ENCODE data around the gene SARDH. TPM values are rescaled to one million over a fixed set of nuclear protein-coding genes. Genes with fewer than 3 reads are reported as not detected.

The SARDH gene
- total RNA-seq, 1 experiment from 2014 or later: 5.3 TPM

DNA sequence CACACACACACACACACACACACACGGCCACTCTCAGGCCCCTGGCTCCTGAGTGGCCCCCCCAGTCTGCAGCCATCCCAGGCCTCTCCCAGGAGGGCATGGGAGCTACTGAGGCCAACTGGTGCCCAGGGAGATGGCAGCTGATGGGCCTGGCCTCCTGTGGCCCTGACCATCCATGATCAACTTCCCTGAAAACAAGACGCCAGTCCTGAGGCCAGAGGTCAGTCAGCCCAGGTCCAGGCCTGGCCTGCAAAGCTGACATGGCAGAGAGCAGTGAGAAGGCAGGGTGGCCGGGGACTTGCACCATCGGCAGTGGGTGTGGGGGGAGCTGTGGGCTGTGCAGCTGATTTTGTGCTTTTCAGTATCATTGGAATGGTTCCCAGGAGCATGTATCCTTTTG is 47.0 kb downstream of the SARDH start:
- Mint-ChIP-seq H3K4me3 (no peak overlapping the region), H3K27me3 (ENCODE audit: low read depth) (no peaks in the 10 kb centered on the region; the same call in 1 of the 2 replicates), H3K27ac (peak overlapping the region in 2 of 3 experiments; percentile 70 to 78; a peak in 2 of 7 replicates), H3K36me3 (ENCODE audit: insufficient read depth in 1 of 3, low read depth in 3 of 3) (no peaks in the 10 kb centered on the region; a peak in 1 of 7 replicates), H3K9me3 (no peaks in the 10 kb centered on the region), H3K4me1 (peaks cover 3 to 8% of the 10 kb centered on the region in 2 experiments; a peak in 2 of 4 replicates)
- Histone ChIP-seq H4K8ac (replicated peaks; ENCODE audit: insufficient read length, low read depth, low read length) (no peak overlapping the region), H3K4me2 (ENCODE audit: insufficient read depth, insufficient read length, low read length) (no peak overlapping the region), H3T11ph (ENCODE audit: low read length) (no peak overlapping the region), H2BK20ac (ENCODE audit: low read depth, low read length, poor library complexity, severe bottlenecking) (no peak overlapping the region), H3K4me1 (ENCODE audit: insufficient read depth, low read length) (no peaks in the 10 kb centered on the region), H3K27me3 (ENCODE audit: insufficient read depth, low read length) (no peaks in the 10 kb centered on the region), H3K4ac (ENCODE audit: low read depth, low read length) (no peak overlapping the region), H4K5ac (ENCODE audit: insufficient read length, low read depth, low read length) (no peak overlapping the region), H3K79me1 (ENCODE audit: insufficient read depth, low read depth, low read length, poor library complexity, severe bottlenecking) (no peaks in the 10 kb centered on the region), H3K23me2 (ENCODE audit: insufficient read length, low read depth, low read length, poor library complexity, severe bottlenecking) (peaks cover 5% of the 10 kb centered on the region), H3K27ac (ENCODE audit: insufficient read length, low read depth, low read length) (no peak overlapping the region), H4K20me1 (ENCODE audit: control insufficient read depth, insufficient read depth, insufficient read length) (peaks cover 2% of the 10 kb centered on the region), H2BK120ac (ENCODE audit: low read depth, low read length, poor library complexity, severe bottlenecking) (no peak overlapping the region), H2AFZ (ENCODE audit: low read length) (no peak overlapping the region), H3K79me2 (ENCODE audit: insufficient read depth, low read length) (no peaks in the 10 kb centered on the region), H2BK12ac (ENCODE audit: insufficient read length, low read depth, low read length) (no peak overlapping the region), H2BK15ac (ENCODE audit: low read depth, low read length) (no peak overlapping the region), H3K18ac (ENCODE audit: insufficient read length, low read depth, low read length) (no peak overlapping the region), H3K56ac (ENCODE audit: insufficient read length, low read depth, low read length) (no peak overlapping the region), H3K23ac (ENCODE audit: insufficient read length, low read depth, low read length) (no peak overlapping the region), H2BK5ac (ENCODE audit: insufficient read length, low read length) (no peak overlapping the region), H3K9me3 (ENCODE audit: control insufficient read depth, low read depth, low read length) (no peaks in the 10 kb centered on the region), H3K14ac (ENCODE audit: insufficient read depth, low read length) (no peak overlapping the region), H4K91ac (ENCODE audit: insufficient read length, low read depth, low read length) (no peak overlapping the region), H3K9ac (ENCODE audit: extremely low read depth, insufficient read length, low read length) (no peak overlapping the region), H2AK5ac (ENCODE audit: insufficient read length, low read length) (no peak overlapping the region)
- no CpG with 5 or more reads among the region's 4 CpGs for WGBS (ENCODE audit: extremely low coverage, insufficient read length, low lambda C conversion rate)
- no peak for DNase-seq
- TF ChIP-seq, protein P1, sequence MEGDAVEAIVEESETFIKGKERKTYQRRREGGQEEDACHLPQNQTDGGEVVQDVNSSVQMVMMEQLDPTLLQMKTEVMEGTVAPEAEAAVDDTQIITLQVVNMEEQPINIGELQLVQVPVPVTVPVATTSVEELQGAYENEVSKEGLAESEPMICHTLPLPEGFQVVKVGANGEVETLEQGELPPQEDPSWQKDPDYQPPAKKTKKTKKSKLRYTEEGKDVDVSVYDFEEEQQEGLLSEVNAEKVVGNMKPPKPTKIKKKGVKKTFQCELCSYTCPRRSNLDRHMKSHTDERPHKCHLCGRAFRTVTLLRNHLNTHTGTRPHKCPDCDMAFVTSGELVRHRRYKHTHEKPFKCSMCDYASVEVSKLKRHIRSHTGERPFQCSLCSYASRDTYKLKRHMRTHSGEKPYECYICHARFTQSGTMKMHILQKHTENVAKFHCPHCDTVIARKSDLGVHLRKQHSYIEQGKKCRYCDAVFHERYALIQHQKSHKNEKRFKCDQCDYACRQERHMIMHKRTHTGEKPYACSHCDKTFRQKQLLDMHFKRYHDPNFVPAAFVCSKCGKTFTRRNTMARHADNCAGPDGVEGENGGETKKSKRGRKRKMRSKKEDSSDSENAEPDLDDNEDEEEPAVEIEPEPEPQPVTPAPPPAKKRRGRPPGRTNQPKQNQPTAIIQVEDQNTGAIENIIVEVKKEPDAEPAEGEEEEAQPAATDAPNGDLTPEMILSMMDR (conservative IDR thresholded peaks at IDR 0.05): no peak

Measured in H9 (cell line).